SK-N-SH treated with all-trans-retinoic acid at 6 μM for 48 hours (cell line): Measurements from ENCODE around the gene RSAD1.

Experiments
- ARNTL ChIP-seq: fragments of 450-650 bp; formaldehyde crosslinking; IDR thresholded peaks from 2 replicates; pipeline ENCODE4 v1.5.0; 2020; ENCODE audit warnings: low read depth, mild to moderate bottlenecking, moderate library complexity, borderline replicate concordance
- CREB5 ChIP-seq: fragments of 250-450 bp; sonication (Bioruptor Pico); IDR thresholded peaks from 2 replicates; pipeline ENCODE4 v1.5.1; 2020; ENCODE audit warnings: low read depth, mild to moderate bottlenecking, moderate library complexity
- ESRRG ChIP-seq: fragments of 250-450 bp; sonication (Bioruptor Pico); IDR thresholded peaks from 2 replicates; pipeline ENCODE4 v1.6.1; 2021; ENCODE audit warnings: mild to moderate bottlenecking
- ISL1 ChIP-seq: fragments of 250-450 bp; sonication (Bioruptor Pico); IDR thresholded peaks from 2 replicates; pipeline ENCODE4 v2.1.2; 2022; ENCODE audit warnings: mild to moderate bottlenecking, moderate library complexity
- OSR1 ChIP-seq: fragments of 250-450 bp; sonication (Bioruptor Pico); IDR thresholded peaks from 2 replicates; pipeline ENCODE4 v1.8.0; 2022; ENCODE audit warnings: moderate library complexity, mild to moderate bottlenecking, inconsistent platforms
- PATZ1 ChIP-seq: fragments of 250-450 bp; sonication (Bioruptor Pico); IDR thresholded peaks from 2 replicates; pipeline ENCODE4 v1.8.0; 2020; ENCODE audit warnings: mild to moderate bottlenecking, moderate library complexity, borderline replicate concordance
- RARB ChIP-seq: fragments of 250-450 bp; sonication (Bioruptor Pico); IDR thresholded peaks from 2 replicates; pipeline ENCODE4 v1.8.0; 2021; ENCODE audit warnings: mild to moderate bottlenecking, moderate library complexity
- ZFP3 ChIP-seq: fragments of 250-450 bp; sonication (Bioruptor Pico); IDR thresholded peaks from 2 replicates; pipeline ENCODE4 v1.5.0; 2020; ENCODE audit warnings: mild to moderate bottlenecking, moderate library complexity
- ZFP30 ChIP-seq: fragments of 450-650 bp; formaldehyde crosslinking; IDR thresholded peaks from 2 replicates; pipeline ENCODE4 v1.5.0; 2022; ENCODE audit warnings: mild to moderate bottlenecking, moderate library complexity

- TF ChIP-seq ARNTL (CRISPR knock-in tag) (no peak), PATZ1 (no peak), ZFP3 (CRISPR knock-in tag) (no peak), OSR1 (CRISPR knock-in tag) (no peak), ISL1 (CRISPR knock-in tag) (no peak), ZFP30 (CRISPR knock-in tag) (no peak), RARB (CRISPR knock-in tag) (no peak), CREB5 (CRISPR knock-in tag) (no peak), ESRRG (CRISPR knock-in tag) (no peak)
Measured at GRCh38 chr17:50476545-50477315, 1.9 kb upstream of the RSAD1 start.
